ENCODE measurements around the gene MACO1.
"Not testable (repeated sequence)": the region's sequence is repeated elsewhere in the genome, so short reads cannot be mapped to it uniquely, and the experiment has no call there.

Gene MACO1

DNA sequence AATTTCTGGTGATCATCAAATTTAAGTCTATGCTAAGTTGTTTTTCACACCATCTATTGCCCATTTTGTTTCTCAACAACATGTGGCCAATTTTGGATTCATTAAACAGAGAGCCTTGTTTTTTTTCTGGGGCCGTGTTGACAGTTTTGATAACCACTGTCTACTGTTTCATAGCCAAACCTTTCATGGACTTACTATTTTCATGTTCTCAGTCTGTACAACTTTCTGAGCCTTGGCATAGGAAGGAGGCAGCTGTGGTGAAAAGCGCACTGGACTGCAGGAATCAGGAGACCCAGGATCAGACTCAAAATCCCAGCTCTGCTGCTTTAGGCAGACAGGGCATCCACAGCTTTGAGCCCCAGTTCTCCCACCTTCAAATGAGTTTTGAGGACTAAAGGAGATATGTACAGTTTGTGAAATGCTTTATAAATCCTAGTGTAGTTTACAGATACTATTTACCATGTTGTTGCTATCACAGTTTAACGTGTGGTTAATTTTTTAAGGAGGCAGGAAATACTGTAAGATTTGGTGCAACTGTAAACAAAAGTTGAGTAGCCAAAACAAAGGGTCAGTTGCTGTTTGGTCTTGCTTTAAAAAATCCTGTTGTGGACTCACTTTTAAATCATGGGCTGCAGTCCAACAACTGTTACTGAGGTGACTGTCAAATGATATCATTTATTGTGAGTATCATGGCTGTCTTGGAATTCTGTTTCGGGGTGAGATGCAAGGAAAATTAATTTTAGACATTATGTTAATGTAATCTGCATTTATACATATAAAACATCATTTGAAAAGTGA is 2.9 kb downstream of the MACO1 start:
- Mint-ChIP-seq H3K9me3 (no peaks in the 10 kb centered on the region), H3K36me3 (ENCODE audit: low read depth) (peaks cover 22% of the 10 kb centered on the region), H3K27me3 (no peaks in the 10 kb centered on the region), H3K4me1 (ENCODE audit: low read depth) (peaks cover 64% of the 10 kb centered on the region), H3K4me3 (peak overlapping the region; percentile 86), H3K27ac (peak overlapping the region; percentile 41)
- DNase-seq = no peak

DNA sequence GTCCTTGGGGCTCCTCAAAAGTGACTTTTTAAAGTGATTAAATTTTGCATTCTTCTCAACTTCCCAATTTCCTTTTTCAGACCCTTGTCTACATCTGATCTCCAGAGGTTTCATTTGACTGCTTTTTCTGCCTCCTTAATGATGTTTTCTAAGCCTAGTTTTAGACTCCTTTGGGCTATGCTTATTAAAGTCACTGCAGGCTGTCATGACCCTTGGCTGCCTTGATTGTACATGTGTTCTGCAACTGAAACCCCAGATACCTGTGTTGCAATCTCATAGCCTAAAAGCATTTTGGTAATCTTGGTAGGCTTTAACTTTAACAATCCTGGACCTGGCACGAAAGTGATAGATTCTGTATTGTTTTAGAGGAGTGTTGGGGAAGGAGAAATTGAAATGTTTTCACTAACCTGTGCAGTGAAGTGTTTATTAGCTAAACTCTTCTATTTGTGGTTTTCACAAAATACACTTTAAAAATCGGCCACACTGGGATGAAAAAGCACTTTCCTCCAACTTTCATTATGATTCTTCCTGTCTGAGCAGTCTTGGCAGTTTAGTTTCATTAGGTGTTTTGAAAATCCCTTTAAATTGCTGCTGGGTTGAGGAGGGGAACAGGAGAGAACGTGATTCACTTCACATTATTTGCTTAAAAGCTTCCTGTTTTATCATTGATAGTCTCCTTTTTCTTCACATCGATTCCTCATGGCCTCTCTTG is 4.9 kb downstream of the MACO1 start:
- Mint-ChIP-seq H3K9me3 (no peaks in the 10 kb centered on the region), H3K27me3 (no peaks in the 10 kb centered on the region), H3K36me3 (ENCODE audit: low read depth) (peaks cover 18% of the 10 kb centered on the region), H3K4me1 (ENCODE audit: low read depth) (peaks cover 61% of the 10 kb centered on the region), H3K27ac (peak overlapping the region; percentile 85), H3K4me3 (peak overlapping the region; percentile 53)
- no peak for DNase-seq

DNA sequence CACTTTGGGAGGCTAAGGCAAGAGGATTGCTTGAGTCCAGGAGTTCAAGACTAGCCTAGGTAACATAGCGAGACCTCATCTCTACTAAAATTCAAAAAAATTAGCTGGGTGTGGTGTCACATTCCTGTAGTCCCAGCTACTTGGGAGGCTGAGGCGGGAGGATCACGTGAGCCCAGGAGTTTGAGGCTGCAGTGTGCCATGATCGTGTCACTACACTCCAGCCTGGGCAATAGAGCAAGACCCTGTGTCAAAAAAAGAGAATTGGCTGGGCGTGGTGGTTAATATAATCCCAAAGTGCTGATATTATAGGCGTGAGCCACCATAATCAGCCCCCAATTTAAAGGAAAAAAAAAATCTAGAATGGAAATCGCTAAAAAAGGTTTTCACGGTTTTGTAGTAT is 7.0 kb downstream of the MACO1 start:
- H3K27me3 Mint-ChIP-seq = no peaks in the 10 kb centered on the region
- no peak overlapping the region for H3K27ac Mint-ChIP-seq
- DNase-seq = no peak
- no peaks in the 10 kb centered on the region for H3K9me3 Mint-ChIP-seq
- H3K4me1 Mint-ChIP-seq (ENCODE audit: low read depth) = peaks cover 66% of the 10 kb centered on the region
- H3K36me3 Mint-ChIP-seq (ENCODE audit: low read depth) = peaks cover 14% of the 10 kb centered on the region
- H3K4me3 Mint-ChIP-seq = no peak overlapping the region

DNA sequence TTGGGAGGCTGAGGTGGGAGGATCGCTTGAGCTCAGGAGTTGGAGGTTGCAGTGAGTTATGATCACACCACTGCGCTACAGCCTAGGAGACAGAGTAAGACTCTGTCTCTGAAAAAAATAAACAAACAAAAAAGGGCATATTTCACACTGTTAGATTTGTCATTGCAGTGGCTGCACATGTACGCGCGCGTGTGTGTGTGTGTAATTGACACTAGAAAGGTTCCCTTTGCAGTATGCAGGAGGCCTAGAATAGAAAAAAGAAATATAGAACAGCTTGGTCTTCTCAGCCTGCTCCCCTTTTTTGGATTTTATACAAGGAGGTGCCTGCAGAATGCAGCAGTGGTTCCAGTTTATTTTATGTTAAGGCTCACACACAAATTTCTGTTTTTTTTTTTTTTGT is 8.6 kb downstream of the MACO1 start:
- Mint-ChIP-seq H3K4me1 (ENCODE audit: low read depth) (peaks cover 60% of the 10 kb centered on the region), H3K27me3 (no peaks in the 10 kb centered on the region), H3K36me3 (ENCODE audit: low read depth) (peaks cover 17% of the 10 kb centered on the region), H3K9me3 (no peaks in the 10 kb centered on the region), H3K27ac (no peak overlapping the region), H3K4me3 (no peak overlapping the region)
- no peak for DNase-seq

GRCh38 chr1:25442178-25442577 is 11.5 kb downstream of the MACO1 start:
- Mint-ChIP-seq H3K27ac (no peak overlapping the region), H3K4me1 (ENCODE audit: low read depth) (peaks cover 49% of the 10 kb centered on the region), H3K27me3 (no peaks in the 10 kb centered on the region), H3K4me3 (no peak overlapping the region), H3K36me3 (ENCODE audit: low read depth) (peaks cover 22% of the 10 kb centered on the region), H3K9me3 (no peaks in the 10 kb centered on the region)
- no peak for DNase-seq

GRCh38 chr1:25443030-25443699 is 12.5 kb downstream of the MACO1 start:
- Mint-ChIP-seq H3K36me3 (ENCODE audit: low read depth) (peaks cover 23% of the 10 kb centered on the region), H3K27ac (peak overlapping the region; percentile 12), H3K27me3 (no peaks in the 10 kb centered on the region), H3K4me1 (ENCODE audit: low read depth) (peaks cover 51% of the 10 kb centered on the region), H3K4me3 (no peak overlapping the region), H3K9me3 (no peaks in the 10 kb centered on the region)
- DNase-seq = no peak

DNA sequence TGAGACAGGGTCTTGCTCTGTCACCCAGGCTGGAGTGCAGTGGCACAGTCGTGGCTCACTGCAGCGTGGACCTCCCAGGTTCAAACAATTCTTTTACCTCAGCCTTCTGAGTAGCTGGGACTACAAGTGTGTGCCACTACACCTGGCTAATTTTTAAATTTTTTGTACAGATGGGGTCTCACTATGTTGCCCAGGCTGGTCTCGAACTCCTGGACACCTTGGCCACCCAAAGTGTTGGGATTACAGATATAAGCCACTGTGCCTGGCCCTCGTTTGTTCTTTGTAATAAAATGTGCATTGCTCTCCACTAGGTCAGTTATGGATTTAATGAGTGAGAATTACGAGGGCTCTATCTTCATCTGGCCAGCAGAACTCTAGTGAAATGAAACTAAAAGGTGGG is 13.9 kb downstream of the MACO1 start:
- DNase-seq, H3K27me3 Mint-ChIP-seq, H3K4me3 Mint-ChIP-seq, H3K9me3 Mint-ChIP-seq, H3K27ac Mint-ChIP-seq: not testable (repeated sequence)
- Mint-ChIP-seq H3K36me3 (ENCODE audit: low read depth) (peaks cover 33% of the 10 kb centered on the region), H3K4me1 (ENCODE audit: low read depth) (peaks cover 51% of the 10 kb centered on the region)

DNA sequence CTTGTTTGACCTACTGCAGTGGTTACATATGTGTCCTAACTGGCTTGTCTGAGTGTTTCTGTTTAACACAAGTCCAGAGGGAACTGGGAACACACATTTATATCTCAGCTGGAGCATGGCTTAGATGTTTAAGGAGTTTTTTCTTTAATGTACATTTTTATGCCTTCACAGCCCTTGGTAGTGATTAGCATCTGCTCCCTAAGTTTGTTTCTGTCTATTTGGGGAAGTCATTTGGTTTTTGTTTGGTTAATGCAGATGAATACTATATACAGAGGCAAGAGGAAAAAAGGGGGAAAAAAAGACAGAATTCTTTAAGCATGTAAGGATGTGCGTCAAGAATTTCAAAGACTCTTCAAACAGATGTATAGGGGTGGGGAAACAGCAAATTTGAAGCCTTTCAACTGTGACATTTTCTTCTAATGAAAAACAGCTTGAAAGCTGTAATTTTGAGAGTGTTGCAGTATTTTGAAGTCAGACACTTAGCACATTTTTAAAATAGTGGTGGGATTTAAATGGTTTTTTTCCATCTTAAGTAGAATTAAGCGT is 15.4 kb downstream of the MACO1 start:
- Mint-ChIP-seq H3K27ac (no peak overlapping the region), H3K36me3 (ENCODE audit: low read depth) (peaks cover 44% of the 10 kb centered on the region), H3K4me3 (no peak overlapping the region), H3K4me1 (ENCODE audit: low read depth) (peaks cover 44% of the 10 kb centered on the region), H3K9me3 (no peaks in the 10 kb centered on the region), H3K27me3 (no peaks in the 10 kb centered on the region)
- DNase-seq = no peak

DNA sequence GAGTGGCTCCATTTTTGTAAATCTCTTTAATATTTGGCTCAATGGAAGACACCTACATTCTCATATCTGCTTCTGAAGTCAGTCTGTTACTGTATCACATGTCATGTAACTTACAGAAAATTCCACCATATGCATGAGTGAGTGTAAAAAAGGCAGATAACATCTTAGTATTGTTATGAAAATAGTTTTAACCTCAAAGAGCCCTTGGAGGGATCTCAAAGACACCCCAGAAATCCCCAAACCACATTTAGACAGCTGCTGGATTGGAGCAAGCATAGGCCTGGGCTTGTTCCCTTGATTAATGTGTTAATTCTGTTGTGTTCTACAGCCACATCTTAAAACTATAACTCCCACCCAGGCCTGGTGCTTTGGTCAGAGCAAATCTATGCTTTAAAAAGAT is 16.9 kb downstream of the MACO1 start:
- Mint-ChIP-seq H3K4me3 (no peak overlapping the region), H3K36me3 (ENCODE audit: low read depth) (peaks cover 50% of the 10 kb centered on the region), H3K27me3 (no peaks in the 10 kb centered on the region), H3K9me3 (no peaks in the 10 kb centered on the region), H3K4me1 (ENCODE audit: low read depth) (peaks cover 33% of the 10 kb centered on the region), H3K27ac (no peak overlapping the region)
- DNase-seq = no peak

GRCh38 chr1:25450891-25451290 is 20.2 kb downstream of the MACO1 start:
- no peaks in the 10 kb centered on the region for H3K9me3 Mint-ChIP-seq
- H3K27me3 Mint-ChIP-seq = no peaks in the 10 kb centered on the region
- no peak for DNase-seq
- no peak overlapping the region for H3K4me3 Mint-ChIP-seq
- H3K36me3 Mint-ChIP-seq (ENCODE audit: low read depth) = peaks cover 62% of the 10 kb centered on the region
- peaks cover 16% of the 10 kb centered on the region for H3K4me1 Mint-ChIP-seq (ENCODE audit: low read depth)
- no peak overlapping the region for H3K27ac Mint-ChIP-seq

GRCh38 chr1:25451908-25452307 is 21.2 kb downstream of the MACO1 start:
- no peaks in the 10 kb centered on the region for H3K9me3 Mint-ChIP-seq
- no peak overlapping the region for H3K4me3 Mint-ChIP-seq
- no peaks in the 10 kb centered on the region for H3K27me3 Mint-ChIP-seq
- peaks cover 65% of the 10 kb centered on the region for H3K36me3 Mint-ChIP-seq (ENCODE audit: low read depth)
- H3K4me1 Mint-ChIP-seq (ENCODE audit: low read depth) = peaks cover 7% of the 10 kb centered on the region
- DNase-seq = no peak
- H3K27ac Mint-ChIP-seq = no peak overlapping the region

GRCh38 chr1:25456502-25456901 is 25.8 kb downstream of the MACO1 start:
- peaks cover 1% of the 10 kb centered on the region for H3K4me1 Mint-ChIP-seq (ENCODE audit: low read depth)
- H3K36me3 Mint-ChIP-seq (ENCODE audit: low read depth) = peaks cover 74% of the 10 kb centered on the region
- no peaks in the 10 kb centered on the region for H3K27me3 Mint-ChIP-seq
- H3K9me3 Mint-ChIP-seq = peaks cover 2% of the 10 kb centered on the region
- no peak for DNase-seq
- H3K27ac Mint-ChIP-seq = no peak overlapping the region
- no peak overlapping the region for H3K4me3 Mint-ChIP-seq

DNA sequence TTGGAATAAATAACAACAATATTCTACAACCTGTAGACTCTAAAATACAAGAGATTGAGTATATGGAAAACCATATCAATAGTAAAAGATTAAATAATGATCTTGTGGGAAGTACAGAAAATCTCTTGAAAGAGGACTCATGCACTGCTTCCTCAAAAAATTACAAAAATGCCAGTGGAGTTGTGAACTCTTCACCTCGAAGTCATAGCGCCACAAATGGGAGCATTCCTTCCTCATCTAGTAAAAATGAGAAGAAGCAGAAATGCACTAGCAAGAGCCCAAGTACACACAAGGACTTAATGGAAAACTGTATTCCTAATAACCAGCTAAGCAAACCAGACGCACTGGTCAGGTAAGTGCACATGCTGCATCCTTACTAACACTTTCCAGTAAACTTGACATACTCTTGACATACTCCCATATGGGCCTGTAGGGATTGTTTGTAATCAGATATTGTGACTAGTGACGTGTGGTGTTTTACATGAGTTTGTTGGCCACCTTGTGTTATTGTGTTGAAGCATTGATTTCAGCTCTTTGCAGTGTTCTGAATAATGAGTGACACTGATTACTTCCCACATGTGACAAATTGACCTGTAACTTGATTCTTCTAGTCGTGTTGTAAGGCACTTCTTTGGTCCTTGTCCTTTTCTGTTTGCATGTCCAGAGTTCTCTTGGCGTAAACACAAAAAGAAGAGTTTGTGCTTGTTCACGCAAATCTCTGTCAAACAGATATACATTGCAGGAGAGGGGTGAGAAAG is 28.0 kb downstream of the MACO1 start:
- no peak for DNase-seq
- no peak overlapping the region for H3K27ac Mint-ChIP-seq
- H3K9me3 Mint-ChIP-seq = peaks cover 2% of the 10 kb centered on the region
- peaks cover 1% of the 10 kb centered on the region for H3K4me1 Mint-ChIP-seq (ENCODE audit: low read depth)
- H3K4me3 Mint-ChIP-seq = no peak overlapping the region
- peaks cover 78% of the 10 kb centered on the region for H3K36me3 Mint-ChIP-seq (ENCODE audit: low read depth)
- no peaks in the 10 kb centered on the region for H3K27me3 Mint-ChIP-seq

DNA sequence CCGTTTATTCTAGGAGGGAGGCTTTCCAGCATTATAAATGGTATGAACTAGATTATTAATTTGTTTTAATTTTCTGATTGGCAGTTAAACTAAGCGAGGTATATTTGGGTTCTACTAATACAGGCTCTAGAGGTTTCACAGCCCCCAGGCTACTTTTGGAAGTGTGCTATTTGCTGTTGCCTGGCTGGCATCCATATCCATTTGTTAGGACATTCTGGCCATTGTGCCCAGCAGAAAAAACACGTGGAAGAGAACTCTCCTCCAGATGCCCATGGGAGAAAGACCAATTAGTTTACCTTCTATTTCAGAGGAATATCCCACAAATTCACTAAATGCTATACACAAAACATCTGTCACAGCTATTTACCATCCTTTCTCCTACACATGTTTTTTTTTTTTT is 29.3 kb downstream of the MACO1 start:
- no peak overlapping the region for H3K4me3 Mint-ChIP-seq
- peaks cover 74% of the 10 kb centered on the region for H3K36me3 Mint-ChIP-seq (ENCODE audit: low read depth)

More for the DNA sequence above, 29.3 kb downstream of the MACO1 start:
- Mint-ChIP-seq H3K4me1 (ENCODE audit: low read depth) (peaks cover 1% of the 10 kb centered on the region), H3K9me3 (peaks cover 2% of the 10 kb centered on the region), H3K27ac (no peak overlapping the region), H3K27me3 (no peaks in the 10 kb centered on the region)
- DNase-seq = no peak

Measured in activated T-cell treated with anti-CD3 and anti-CD28 coated beads, Interleukin-2, amount 50 U/mL, for 24 hours (primary cell).